ENCODE results near the gene FGF5.
"Not testable (repeated sequence)": the region's sequence is repeated elsewhere in the genome, so short reads cannot be mapped to it uniquely, and the experiment has no call there.

Gene FGF5

GRCh38 chr4:80308466-80308822, 42.0 kb downstream of the FGF5 start:
- Histone ChIP-seq H3K79me2 (ENCODE audit: control insufficient read depth, insufficient read depth, low read length, unreplicated experiment) (no peaks in the 10 kb centered on the region), H3K36me3 (ENCODE audit: insufficient read depth, low read length) (no peaks in the 10 kb centered on the region), H2AFZ (ENCODE audit: low read length, unreplicated experiment) (peak overlapping the region; percentile 74), H3K27me3 (ENCODE audit: insufficient read depth, low read length) (no peaks in the 10 kb centered on the region), H3K27ac (ENCODE audit: low read depth, low read length) (peak overlapping the region; percentile 88), H3K4me3 (ENCODE audit: low read depth, low read length) (peak overlapping the region; percentile 48), H3K4me1 (ENCODE audit: control insufficient read depth, insufficient read depth, low read length, unreplicated experiment) (peaks cover 62% of the 10 kb centered on the region)

DNA sequence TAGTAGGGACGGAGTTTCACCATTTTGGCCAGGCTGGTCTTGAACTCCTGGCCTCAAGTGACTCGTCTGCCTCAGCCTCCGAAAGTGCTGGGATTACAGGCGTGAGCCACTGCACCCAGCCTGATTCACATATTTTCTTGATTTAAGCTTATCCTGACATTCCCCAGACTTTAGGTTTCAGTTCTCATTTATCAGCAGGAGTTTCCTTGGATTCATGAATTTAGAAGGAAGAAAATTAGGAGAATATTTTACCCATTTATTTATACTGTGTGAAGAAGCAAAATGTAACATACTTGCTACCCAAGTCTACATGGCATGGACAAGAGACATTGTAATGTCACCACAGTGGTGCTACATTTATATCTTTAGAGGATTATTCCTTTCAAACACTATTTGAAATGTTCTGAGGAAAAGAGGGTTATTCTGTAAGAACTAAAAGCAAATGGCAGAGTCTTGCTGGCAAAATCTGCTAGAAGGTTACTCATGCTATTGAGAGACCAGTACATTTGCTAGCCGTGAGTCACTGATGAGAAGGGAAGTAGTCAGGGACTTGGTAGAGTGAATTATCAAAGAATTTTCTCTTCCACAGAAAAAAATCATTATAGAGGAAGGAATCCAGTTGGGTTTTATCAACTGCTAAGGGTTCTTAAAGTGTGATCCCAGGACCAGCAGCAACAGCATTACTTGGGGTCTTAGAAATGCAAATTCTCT, 43.0 kb downstream of the FGF5 start:
- peak overlapping the region; percentile 88 for H3K27ac ChIP-seq (ENCODE audit: low read depth, low read length)
- H3K36me3 ChIP-seq (ENCODE audit: insufficient read depth, low read length), result no peaks in the 10 kb centered on the region
- no peaks in the 10 kb centered on the region for H3K79me2 ChIP-seq (ENCODE audit: control insufficient read depth, insufficient read depth, low read length, unreplicated experiment)
- peak overlapping the region; percentile 70 for H2AFZ ChIP-seq (ENCODE audit: low read length, unreplicated experiment)
- peaks cover 60% of the 10 kb centered on the region for H3K4me1 ChIP-seq (ENCODE audit: control insufficient read depth, insufficient read depth, low read length, unreplicated experiment)
- H3K4me3 ChIP-seq (ENCODE audit: low read depth, low read length), result peak overlapping the region; percentile 36
- H3K27me3 ChIP-seq (ENCODE audit: insufficient read depth, low read length), result no peaks in the 10 kb centered on the region

DNA sequence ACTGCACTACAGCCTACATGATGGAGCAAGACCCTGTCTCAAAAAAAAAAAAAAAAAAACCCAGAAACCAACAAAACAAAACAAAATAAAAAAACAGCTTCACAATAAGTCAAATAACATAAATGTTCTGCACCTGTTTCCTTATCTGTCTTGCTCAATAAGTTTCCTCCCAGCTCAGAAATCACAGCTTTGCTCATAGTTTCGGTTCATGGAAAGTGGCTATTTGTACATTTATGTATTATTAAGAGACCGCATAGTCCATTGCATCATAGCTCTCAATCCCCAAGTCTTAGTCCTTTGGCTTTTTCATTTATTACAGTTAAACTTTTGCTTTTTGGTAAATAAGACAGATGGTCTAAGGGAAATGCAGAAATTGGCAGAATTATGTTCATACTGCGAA, 44.7 kb downstream of the FGF5 start:
- Histone ChIP-seq H3K27me3 (ENCODE audit: insufficient read depth, low read length) (no peaks in the 10 kb centered on the region), H3K4me3 (ENCODE audit: low read depth, low read length) (no peak overlapping the region), H3K79me2 (ENCODE audit: control insufficient read depth, insufficient read depth, low read length, unreplicated experiment) (no peaks in the 10 kb centered on the region), H3K36me3 (ENCODE audit: insufficient read depth, low read length) (no peaks in the 10 kb centered on the region), H3K4me1 (ENCODE audit: control insufficient read depth, insufficient read depth, low read length, unreplicated experiment) (peaks cover 43% of the 10 kb centered on the region), H2AFZ (ENCODE audit: low read length, unreplicated experiment) (no peak overlapping the region), H3K27ac (ENCODE audit: low read depth, low read length) (no peak overlapping the region)

DNA sequence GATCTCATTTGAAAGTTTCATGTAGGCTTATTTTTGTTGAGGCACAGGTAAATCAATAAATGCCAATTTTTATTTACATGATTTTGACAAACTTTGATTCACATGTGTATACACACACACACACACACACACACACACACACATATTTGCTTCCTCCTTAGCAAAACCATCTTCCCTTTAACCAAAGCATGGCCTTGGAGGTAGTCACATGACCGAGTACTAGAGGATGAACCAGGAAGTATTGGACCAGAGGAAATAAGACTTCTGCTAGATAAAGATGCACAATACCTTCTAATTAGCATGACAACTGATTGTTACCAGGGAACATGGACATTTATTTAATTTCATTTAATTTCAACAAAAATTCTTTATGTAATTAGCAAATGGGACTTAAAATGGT, 45.7 kb downstream of the FGF5 start:
- H3K27ac ChIP-seq (ENCODE audit: low read depth, low read length), result no peak overlapping the region
- H3K36me3 ChIP-seq (ENCODE audit: insufficient read depth, low read length), result no peaks in the 10 kb centered on the region
- no peaks in the 10 kb centered on the region for H3K27me3 ChIP-seq (ENCODE audit: insufficient read depth, low read length)
- no peak overlapping the region for H3K4me3 ChIP-seq (ENCODE audit: low read depth, low read length)
- no peak overlapping the region for H2AFZ ChIP-seq (ENCODE audit: low read length, unreplicated experiment)
- H3K79me2 ChIP-seq (ENCODE audit: control insufficient read depth, insufficient read depth, low read length, unreplicated experiment), result no peaks in the 10 kb centered on the region
- peaks cover 33% of the 10 kb centered on the region for H3K4me1 ChIP-seq (ENCODE audit: control insufficient read depth, insufficient read depth, low read length, unreplicated experiment)

DNA sequence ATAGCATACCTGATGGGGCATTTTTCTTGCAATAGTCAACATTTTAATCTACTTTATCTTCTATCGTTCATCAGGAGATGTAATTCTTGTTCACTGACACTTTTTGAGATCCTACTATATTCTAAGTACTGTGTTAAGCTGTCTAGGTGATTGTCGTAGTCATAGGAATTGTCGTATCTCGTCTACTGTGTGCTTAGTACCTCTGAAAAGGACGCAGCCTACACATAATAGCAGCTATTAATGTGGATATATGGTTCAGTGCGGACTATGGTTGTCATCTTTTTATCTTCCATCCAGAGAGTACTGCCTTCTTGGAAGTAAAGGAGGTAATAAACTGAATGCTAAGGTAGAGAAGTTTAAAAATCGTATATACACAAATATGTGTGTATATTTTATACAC, 47.2 kb downstream of the FGF5 start:
- Histone ChIP-seq H3K4me1 (ENCODE audit: control insufficient read depth, insufficient read depth, low read length, unreplicated experiment) (peaks cover 21% of the 10 kb centered on the region), H3K27me3 (ENCODE audit: insufficient read depth, low read length) (no peaks in the 10 kb centered on the region), H3K4me3 (ENCODE audit: low read depth, low read length) (no peak overlapping the region), H3K36me3 (ENCODE audit: insufficient read depth, low read length) (no peaks in the 10 kb centered on the region), H2AFZ (ENCODE audit: low read length, unreplicated experiment) (no peak overlapping the region), H3K79me2 (ENCODE audit: control insufficient read depth, insufficient read depth, low read length, unreplicated experiment) (no peaks in the 10 kb centered on the region), H3K27ac (ENCODE audit: low read depth, low read length) (no peak overlapping the region)

DNA sequence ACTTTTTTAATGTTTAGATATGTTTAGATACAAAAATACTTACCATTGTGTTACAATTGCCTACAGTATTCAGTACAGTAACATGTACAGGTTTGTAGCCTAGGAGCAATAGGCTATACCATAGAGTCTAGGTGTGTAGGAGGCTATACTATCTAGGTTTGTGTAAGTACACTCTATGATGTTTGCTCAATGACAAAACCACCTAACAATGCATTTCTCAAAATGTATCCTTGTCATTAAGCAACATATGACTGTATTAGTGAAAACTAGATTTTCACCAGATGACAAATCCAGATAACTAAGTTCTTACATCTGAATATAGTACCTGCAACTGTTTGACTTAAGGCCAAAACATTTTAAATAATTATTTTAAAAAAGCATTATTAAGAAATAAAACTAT, 49.4 kb downstream of the FGF5 start:
- H3K79me2 ChIP-seq (ENCODE audit: control insufficient read depth, insufficient read depth, low read length, unreplicated experiment); H3K27ac ChIP-seq (ENCODE audit: low read depth, low read length); H3K4me3 ChIP-seq (ENCODE audit: low read depth, low read length); H2AFZ ChIP-seq (ENCODE audit: low read length, unreplicated experiment); H3K36me3 ChIP-seq (ENCODE audit: insufficient read depth, low read length); H3K27me3 ChIP-seq (ENCODE audit: insufficient read depth, low read length): not testable (repeated sequence)
- peaks cover 18% of the 10 kb centered on the region for H3K4me1 ChIP-seq (ENCODE audit: control insufficient read depth, insufficient read depth, low read length, unreplicated experiment)

- peaks cover 28% of the 10 kb centered on the region for H3K4me1 ChIP-seq (ENCODE audit: control insufficient read depth, insufficient read depth, low read length, unreplicated experiment)
- H3K79me2 ChIP-seq (ENCODE audit: control insufficient read depth, insufficient read depth, low read length, unreplicated experiment), result no peaks in the 10 kb centered on the region
- no peak overlapping the region for H3K27ac ChIP-seq (ENCODE audit: low read depth, low read length)
- H3K27me3 ChIP-seq (ENCODE audit: insufficient read depth, low read length), result no peaks in the 10 kb centered on the region
- H3K4me3 ChIP-seq (ENCODE audit: low read depth, low read length), result no peak overlapping the region
- H2AFZ ChIP-seq (ENCODE audit: low read length, unreplicated experiment), result no peak overlapping the region
- no peaks in the 10 kb centered on the region for H3K36me3 ChIP-seq (ENCODE audit: insufficient read depth, low read length)
Measured at GRCh38 chr4:80321341-80321740, 54.9 kb downstream of the FGF5 start.

DNA sequence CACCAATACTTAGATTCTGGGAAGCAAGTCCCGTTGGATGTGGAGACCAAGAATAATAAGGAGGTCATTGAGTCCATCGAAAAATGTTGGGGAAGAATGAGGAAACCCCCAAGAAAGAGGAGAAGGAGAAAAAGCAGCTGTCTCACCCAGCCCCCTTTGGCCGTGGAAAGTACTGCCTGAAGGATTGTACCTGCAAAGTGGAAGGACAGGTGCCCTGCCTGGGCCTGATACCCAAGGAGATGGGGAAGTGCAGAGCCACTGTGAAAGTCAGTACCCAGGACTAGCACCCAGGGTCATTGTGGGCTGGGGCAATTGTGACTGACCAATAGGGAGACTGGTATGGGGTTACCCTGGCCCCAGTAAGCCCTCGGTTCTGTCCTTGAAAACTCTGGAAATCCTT, 55.3 kb downstream of the FGF5 start:
- H3K27me3 ChIP-seq (ENCODE audit: insufficient read depth, low read length), result no peaks in the 10 kb centered on the region
- H3K79me2 ChIP-seq (ENCODE audit: control insufficient read depth, insufficient read depth, low read length, unreplicated experiment), result no peaks in the 10 kb centered on the region
- no peak overlapping the region for H2AFZ ChIP-seq (ENCODE audit: low read length, unreplicated experiment)
- H3K36me3 ChIP-seq (ENCODE audit: insufficient read depth, low read length), result no peaks in the 10 kb centered on the region
- no peak overlapping the region for H3K4me3 ChIP-seq (ENCODE audit: low read depth, low read length)
- H3K27ac ChIP-seq (ENCODE audit: low read depth, low read length), result no peak overlapping the region
- H3K4me1 ChIP-seq (ENCODE audit: control insufficient read depth, insufficient read depth, low read length, unreplicated experiment), result peaks cover 28% of the 10 kb centered on the region

GRCh38 chr4:80322716-80323115, 56.3 kb downstream of the FGF5 start:
- no peaks in the 10 kb centered on the region for H3K79me2 ChIP-seq (ENCODE audit: control insufficient read depth, insufficient read depth, low read length, unreplicated experiment)
- peak overlapping the region; percentile 71 for H2AFZ ChIP-seq (ENCODE audit: low read length, unreplicated experiment)
- no peak overlapping the region for H3K4me3 ChIP-seq (ENCODE audit: low read depth, low read length)
- H3K36me3 ChIP-seq (ENCODE audit: insufficient read depth, low read length), result no peaks in the 10 kb centered on the region
- H3K27ac ChIP-seq (ENCODE audit: low read depth, low read length), result no peak overlapping the region
- no peaks in the 10 kb centered on the region for H3K27me3 ChIP-seq (ENCODE audit: insufficient read depth, low read length)
- H3K4me1 ChIP-seq (ENCODE audit: control insufficient read depth, insufficient read depth, low read length, unreplicated experiment), result peaks cover 28% of the 10 kb centered on the region

DNA sequence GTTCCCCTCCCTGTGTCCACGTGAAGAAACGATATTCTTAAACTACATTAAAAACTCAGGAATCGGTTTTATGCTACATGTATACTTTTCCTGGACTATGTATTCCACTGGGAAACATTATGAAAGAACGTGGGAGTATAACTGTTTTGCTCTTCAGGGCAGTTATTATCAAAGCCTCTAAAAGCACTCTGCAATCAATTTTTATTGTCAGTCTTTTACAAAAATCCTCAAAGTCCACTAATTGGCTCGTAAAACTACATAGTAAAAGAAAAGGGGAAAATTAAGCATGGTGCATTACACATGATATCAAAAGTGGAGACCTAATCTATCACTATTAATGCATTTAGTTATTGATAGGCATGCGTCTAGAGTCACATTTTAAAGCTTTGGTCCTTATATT, 57.7 kb downstream of the FGF5 start:
- H3K4me1 ChIP-seq (ENCODE audit: control insufficient read depth, insufficient read depth, low read length, unreplicated experiment), result peaks cover 20% of the 10 kb centered on the region
- no peak overlapping the region for H3K4me3 ChIP-seq (ENCODE audit: low read depth, low read length)
- H3K27ac ChIP-seq (ENCODE audit: low read depth, low read length), result no peak overlapping the region
- H3K27me3 ChIP-seq (ENCODE audit: insufficient read depth, low read length), result no peaks in the 10 kb centered on the region
- no peaks in the 10 kb centered on the region for H3K79me2 ChIP-seq (ENCODE audit: control insufficient read depth, insufficient read depth, low read length, unreplicated experiment)
- H3K36me3 ChIP-seq (ENCODE audit: insufficient read depth, low read length), result no peaks in the 10 kb centered on the region
- H2AFZ ChIP-seq (ENCODE audit: low read length, unreplicated experiment), result no peak overlapping the region

- Histone ChIP-seq H3K36me3 (ENCODE audit: insufficient read depth, low read length) (no peaks in the 10 kb centered on the region), H3K79me2 (ENCODE audit: control insufficient read depth, insufficient read depth, low read length, unreplicated experiment) (no peaks in the 10 kb centered on the region), H3K4me3 (ENCODE audit: low read depth, low read length) (no peak overlapping the region), H3K4me1 (ENCODE audit: control insufficient read depth, insufficient read depth, low read length, unreplicated experiment) (peaks cover 3% of the 10 kb centered on the region), H3K27me3 (ENCODE audit: insufficient read depth, low read length) (no peaks in the 10 kb centered on the region), H3K27ac (ENCODE audit: low read depth, low read length) (no peak overlapping the region), H2AFZ (ENCODE audit: low read length, unreplicated experiment) (no peak overlapping the region)
Measured at GRCh38 chr4:80331693-80332092, 65.2 kb downstream of the FGF5 start.
